ENCODE results near the gene RPL18A.

The RPL18A gene

DNA sequence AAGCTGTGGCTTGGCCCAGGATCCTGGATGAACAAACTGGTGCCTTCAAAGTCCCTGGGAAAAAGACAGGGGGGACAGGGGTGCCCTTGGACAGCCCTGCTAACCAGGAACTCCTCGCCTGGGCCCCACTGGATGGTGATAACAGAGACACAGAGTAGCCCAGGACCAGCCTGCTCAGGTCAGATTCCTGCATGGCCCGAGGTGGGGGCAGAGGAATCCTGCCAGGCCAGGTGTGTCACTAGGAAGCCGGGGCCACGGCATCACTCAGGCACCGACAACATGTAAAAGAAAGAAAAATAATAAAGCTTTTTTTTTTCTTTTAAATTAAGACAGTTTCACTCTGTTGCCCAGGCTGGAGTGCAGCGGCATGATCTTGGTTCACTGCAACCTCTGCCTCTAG is 5.6 kb upstream of the RPL18A start:
- TF ChIP-seq POLR2A (IDR thresholded peaks at IDR 0.05; ENCODE audit: low read depth, low read length) (no peak), POU2F2 (IDR thresholded peaks at IDR 0.05; ENCODE audit: low read depth, low read length) (no peak), TAF1 (IDR thresholded peaks at IDR 0.05; ENCODE audit: low read depth, low read length) (no peak), POLR2AphosphoS5 (IDR thresholded peaks at IDR 0.05; ENCODE audit: low read depth, low read length) (no peak), SPI1 (IDR thresholded peaks at IDR 0.05; ENCODE audit: low read depth, low read length) (no peak), PAX5 (IDR thresholded peaks at IDR 0.05; ENCODE audit: insufficient read depth, low read length, severe bottlenecking) (no peak)
- no peak for FAIRE-seq
- no peak for DNase-seq (ENCODE audit: insufficient read length, low spot score)

DNA sequence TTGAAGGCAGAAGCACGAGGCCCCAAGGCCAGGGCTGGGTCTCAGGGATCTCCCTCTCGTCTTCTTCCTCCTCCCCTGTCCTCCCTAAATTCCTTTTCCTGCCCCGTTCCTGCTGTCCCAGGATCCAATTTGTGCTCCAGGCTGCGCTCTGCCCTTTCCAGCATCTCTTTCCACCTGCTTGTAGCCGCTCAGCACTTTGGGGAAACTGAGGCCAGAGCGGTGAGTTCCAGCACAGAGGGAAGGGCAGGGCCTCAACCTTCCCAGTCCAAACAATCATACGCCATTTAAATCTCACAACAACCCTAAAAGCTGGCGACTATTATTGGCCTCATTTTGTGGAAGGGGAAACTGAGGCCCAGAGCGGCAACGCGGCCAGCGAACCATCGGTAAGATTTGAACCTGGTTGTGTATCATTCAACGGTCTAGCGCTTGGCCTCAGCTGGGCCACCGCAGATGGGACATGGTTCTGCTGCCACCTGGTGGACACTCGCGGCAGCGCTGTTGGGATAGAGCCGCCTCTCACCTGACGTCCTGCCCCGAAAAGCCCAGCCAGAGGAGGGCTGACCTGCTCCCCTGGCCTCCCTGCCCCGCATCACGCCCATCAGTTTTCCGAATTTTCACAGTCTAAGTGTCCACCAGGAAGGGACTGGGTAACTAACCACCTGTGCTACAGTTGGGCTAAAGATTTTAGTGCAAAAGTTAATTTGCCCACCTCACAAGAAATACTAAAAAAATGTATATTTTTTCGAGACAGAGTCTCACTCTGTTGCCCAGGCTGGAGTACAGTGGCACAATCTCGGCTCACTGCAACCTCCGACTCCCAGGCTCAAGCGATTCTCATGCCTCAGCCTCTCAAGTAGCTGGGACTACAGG is 4.2 kb upstream of the RPL18A start:
- FAIRE-seq, result peak; percentile 95

DNA sequence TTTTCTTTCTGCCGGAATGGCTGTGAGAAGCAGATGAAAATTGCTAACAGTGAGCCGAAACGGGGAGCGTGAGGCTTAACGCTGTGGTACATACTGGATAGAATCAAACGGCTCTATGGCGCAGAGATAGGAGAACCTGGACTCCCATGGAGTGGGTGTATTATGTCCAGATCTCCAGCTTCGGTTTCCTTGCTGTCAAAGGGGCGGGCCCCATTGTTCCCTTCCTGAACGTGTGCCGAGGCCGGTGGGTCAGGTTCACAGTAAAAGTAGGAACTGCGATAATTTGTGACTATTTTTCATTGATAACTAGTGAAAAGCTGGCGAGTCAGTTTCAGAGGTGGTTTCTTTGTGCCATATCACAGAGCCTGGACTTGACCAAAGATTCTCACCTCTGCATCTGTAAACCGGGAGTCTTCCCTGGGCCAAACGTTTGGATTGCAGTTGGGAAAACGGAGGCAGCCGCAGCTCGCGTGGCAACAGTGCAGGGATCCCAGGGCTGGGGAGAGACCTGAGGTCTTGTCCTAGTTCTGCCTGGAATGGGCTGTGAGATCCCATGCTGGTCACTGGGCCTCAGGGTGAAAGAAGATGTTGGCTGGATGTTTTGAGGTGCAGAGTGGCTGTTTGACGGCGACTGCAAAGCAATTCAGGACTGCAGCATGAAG is 752 bp downstream of the RPL18A start:
- no peak for FAIRE-seq
- no peak for TF ChIP-seq POLR2A (IDR thresholded peaks at IDR 0.05; ENCODE audit: low read depth, low read length)
- no peak for TF ChIP-seq POLR2AphosphoS5 (IDR thresholded peaks at IDR 0.05; ENCODE audit: low read depth, low read length)
- no peak for DNase-seq (ENCODE audit: insufficient read length, low spot score)

More for the DNA sequence above, 4.2 kb upstream of the RPL18A start:
- TF ChIP-seq POU2F2 (IDR thresholded peaks at IDR 0.05; ENCODE audit: low read depth, low read length) (0 out of 2 replicates have a peak, but pooled peaks have one; percentile 27), PAX5 (IDR thresholded peaks at IDR 0.05; ENCODE audit: insufficient read depth, low read length, severe bottlenecking) (peak; percentile 47), POLR2AphosphoS5 (IDR thresholded peaks at IDR 0.05; ENCODE audit: low read depth, low read length) (no peak)
- DNase-seq (ENCODE audit: insufficient read length, low spot score), result no peak

DNA sequence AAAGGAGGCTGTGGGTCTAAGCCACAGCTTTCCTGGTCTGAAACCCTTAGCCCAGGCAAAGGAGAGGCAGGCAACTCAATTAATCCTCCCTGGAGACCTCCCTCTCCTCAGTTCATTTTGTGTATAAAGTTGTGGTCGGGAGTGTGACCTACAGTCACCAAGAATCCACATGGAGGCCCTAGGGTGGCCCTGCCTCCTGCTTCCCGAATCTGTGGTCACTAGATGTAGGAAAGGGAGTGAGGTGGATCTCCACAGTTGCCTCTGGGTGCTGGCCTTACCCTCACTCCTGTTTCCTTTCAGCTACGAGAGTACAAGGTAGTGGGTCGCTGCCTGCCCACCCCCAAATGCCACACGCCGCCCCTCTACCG is 1.3 kb downstream of the RPL18A start:
- FAIRE-seq (no peak), DNase-seq (ENCODE audit: insufficient read length, low spot score) (no peak)
- TF ChIP-seq SPI1 (IDR thresholded peaks at IDR 0.05; ENCODE audit: low read depth, low read length) (no peak), POLR2A (IDR thresholded peaks at IDR 0.05; ENCODE audit: low read depth, low read length) (no peak), PAX5 (IDR thresholded peaks at IDR 0.05; ENCODE audit: insufficient read depth, low read length, severe bottlenecking) (no peak), POU2F2 (IDR thresholded peaks at IDR 0.05; ENCODE audit: low read depth, low read length) (no peak), TAF1 (IDR thresholded peaks at IDR 0.05; ENCODE audit: low read depth, low read length) (no peak), POLR2AphosphoS5 (IDR thresholded peaks at IDR 0.05; ENCODE audit: low read depth, low read length) (no peak)

DNA sequence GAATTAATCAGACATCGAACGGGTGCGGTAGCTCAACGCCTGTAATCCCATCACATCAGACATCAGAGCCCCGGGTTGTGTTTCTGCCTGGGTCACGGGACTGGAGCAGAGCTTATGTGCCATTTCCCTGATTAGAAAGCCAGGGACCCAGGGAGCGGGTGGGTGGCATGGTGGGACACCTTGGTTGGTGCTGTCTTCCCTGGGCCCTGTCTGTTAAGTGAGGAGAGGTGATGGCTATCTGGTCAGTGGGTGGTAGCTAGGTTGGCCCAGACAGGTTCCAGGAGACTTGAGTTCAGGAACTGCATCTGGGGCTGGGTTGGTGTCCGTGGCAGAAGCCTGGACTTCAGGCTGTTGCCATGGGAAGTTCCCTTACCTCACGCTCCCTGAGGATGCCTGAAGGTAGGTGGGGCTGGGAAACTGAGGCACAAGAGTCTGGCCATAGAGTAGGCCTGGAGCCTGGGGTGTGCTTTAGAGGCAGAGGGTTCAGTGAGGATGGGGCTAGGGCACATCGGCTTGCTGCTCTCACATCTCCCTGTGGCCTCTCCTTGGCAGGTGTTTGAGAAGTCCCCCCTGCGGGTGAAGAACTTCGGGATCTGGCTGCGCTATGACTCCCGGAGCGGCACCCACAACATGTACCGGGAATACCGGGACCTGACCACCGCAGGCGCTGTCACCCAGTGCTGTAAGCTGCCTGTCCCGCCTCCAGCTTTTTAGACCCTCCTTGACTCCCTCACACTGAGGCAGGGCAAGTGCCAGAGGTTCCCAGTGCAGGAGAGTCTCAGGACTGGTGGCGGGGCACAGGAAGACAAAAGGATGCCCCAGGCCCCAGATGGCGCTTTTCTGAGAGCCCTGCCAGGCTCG is 2.1 kb downstream of the RPL18A start:
- DNase-seq (ENCODE audit: insufficient read length, low spot score), result no peak
- FAIRE-seq, result no peak
- TF ChIP-seq POLR2A (IDR thresholded peaks at IDR 0.05; ENCODE audit: low read depth, low read length), result 0 out of 2 replicates have a peak, but pooled peaks have one; percentile 43
- no peak for TF ChIP-seq PAX5 (IDR thresholded peaks at IDR 0.05; ENCODE audit: insufficient read depth, low read length, severe bottlenecking)

DNA sequence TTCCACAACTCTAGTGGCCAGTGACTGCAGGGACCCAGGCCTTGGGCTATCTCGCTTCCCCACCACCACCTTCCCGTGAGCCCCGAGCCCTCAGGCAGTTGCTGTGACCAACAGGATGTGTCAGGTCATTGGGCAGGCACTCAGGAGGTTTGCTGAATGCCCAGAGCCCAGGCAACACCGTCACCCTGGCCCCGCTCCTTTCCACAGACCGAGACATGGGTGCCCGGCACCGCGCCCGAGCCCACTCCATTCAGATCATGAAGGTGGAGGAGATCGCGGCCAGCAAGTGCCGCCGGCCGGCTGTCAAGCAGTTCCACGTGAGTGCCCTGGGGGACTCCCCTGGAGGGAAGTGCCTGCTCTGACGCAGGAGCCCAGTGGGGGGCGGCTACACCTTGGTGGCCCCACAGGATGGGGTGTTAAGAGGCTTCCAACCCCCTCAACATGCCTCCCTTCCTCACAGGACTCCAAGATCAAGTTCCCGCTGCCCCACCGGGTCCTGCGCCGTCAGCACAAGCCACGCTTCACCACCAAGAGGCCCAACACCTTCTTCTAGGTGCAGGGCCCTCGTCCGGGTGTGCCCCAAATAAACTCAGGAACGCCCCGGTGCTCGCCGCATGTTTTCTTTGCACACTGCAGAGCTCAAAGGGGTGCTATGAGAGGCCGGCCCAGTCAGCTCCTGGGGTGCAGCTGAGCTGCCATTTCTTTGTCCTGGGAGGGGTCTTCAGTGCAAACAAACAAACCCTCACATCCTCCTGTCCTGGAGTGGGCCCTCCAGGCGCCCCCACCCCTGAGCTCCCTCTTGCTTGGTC is 3.2 kb downstream of the RPL18A start:
- FAIRE-seq, result no peak
- no peak for DNase-seq (ENCODE audit: insufficient read length, low spot score)
- TF ChIP-seq SPI1 (IDR thresholded peaks at IDR 0.05; ENCODE audit: low read depth, low read length) (no peak), POLR2A (IDR thresholded peaks at IDR 0.05; ENCODE audit: low read depth, low read length) (no peak; the same call in 1 of the 2 replicates), PAX5 (IDR thresholded peaks at IDR 0.05; ENCODE audit: insufficient read depth, low read length, severe bottlenecking) (peak; percentile 23)

DNA sequence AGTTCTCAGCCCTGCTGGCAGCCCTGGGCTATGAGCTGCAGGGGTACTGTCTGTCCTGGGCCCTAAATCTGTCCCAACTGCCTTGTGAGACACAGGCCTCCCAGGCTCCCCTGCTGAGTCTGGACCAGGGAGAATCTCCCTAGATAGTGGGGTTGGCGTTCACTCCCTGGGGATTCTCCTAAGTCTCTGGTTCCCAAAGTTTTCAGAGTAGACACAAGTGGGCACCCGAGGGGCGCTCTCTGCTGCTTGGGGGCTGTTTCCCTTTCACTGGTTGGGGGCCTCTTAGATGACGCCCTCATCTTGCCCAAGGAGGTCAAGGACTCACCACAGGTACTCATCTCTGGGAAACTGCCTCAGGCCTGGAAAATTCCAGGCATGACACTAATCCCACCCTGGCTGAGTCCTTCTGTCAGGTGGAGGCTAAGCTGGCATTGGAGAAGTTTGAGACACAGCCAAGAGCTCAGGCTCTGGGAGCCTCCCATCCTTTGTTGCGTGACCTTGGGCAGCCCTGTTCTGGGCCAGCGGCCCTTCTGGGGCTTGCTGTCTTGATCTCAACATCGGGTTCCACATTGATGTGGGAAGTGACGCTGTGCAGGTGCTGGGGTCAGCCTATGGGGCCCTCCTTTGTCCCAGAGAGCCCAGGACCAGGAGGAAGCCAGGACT is 3.9 kb downstream of the RPL18A start:
- no peak for DNase-seq (ENCODE audit: insufficient read length, low spot score)
- FAIRE-seq, result no peak
- TF ChIP-seq PAX5 (IDR thresholded peaks at IDR 0.05; ENCODE audit: insufficient read depth, low read length, severe bottlenecking), result no peak
- TF ChIP-seq POLR2AphosphoS5 (IDR thresholded peaks at IDR 0.05; ENCODE audit: low read depth, low read length), result no peak; the same call in 1 of the 2 replicates
- TF ChIP-seq TAF1 (IDR thresholded peaks at IDR 0.05; ENCODE audit: low read depth, low read length), result no peak
- TF ChIP-seq POLR2A (IDR thresholded peaks at IDR 0.05; ENCODE audit: low read depth, low read length), result no peak
- no peak for TF ChIP-seq POU2F2 (IDR thresholded peaks at IDR 0.05; ENCODE audit: low read depth, low read length)

DNA sequence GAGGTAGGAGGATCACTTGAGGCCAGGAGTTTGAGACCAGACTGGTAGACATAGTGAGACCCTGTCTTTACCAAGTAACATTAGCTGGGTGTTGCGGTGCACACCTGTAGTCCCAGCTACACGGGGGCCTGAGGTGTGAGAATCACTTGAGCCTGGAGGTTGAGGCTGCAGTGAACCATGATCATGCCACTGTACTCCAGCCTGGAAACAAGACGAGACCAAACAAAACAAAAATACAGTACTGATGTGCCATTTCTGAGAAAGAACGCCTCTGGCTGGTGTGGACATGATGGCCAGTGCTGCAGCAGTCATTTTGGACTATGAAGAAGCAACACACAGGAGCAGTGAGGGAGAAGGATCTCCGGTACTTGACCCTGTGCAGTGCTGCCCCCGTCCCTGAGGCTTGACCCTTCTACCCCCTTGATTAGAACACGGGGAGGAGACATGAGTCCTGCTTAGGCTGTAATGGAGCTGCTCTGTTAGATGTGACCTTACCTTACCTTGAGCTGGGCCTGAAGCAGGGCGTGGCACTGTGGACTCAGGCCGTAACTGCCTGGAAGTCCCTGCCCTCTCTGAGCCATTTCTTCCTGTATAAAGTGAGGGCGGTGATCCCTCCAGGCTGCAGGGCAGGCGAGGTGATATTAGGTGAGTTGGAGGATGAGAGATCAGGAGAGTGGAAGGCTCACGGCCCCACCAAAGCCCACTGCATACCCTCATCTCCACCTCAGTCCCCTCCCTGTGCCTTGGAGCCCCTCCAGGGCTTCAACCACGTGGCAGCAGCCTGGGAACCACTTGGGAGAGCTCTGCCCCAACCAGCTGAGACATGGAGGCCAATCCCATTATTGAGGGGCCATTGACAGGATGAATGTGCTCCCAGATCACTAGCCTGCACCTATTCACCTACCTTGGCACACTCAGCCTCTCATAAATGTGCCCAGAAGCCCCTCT is 5.9 kb downstream of the RPL18A start:
- TF ChIP-seq POLR2A (IDR thresholded peaks at IDR 0.05; ENCODE audit: low read depth, low read length) (peak; percentile 73), SPI1 (IDR thresholded peaks at IDR 0.05; ENCODE audit: low read depth, low read length) (no peak), TAF1 (IDR thresholded peaks at IDR 0.05; ENCODE audit: low read depth, low read length) (no peak), POLR2AphosphoS5 (IDR thresholded peaks at IDR 0.05; ENCODE audit: low read depth, low read length) (peak; percentile 84), PAX5 (IDR thresholded peaks at IDR 0.05; ENCODE audit: insufficient read depth, low read length, severe bottlenecking) (no peak), POU2F2 (IDR thresholded peaks at IDR 0.05; ENCODE audit: low read depth, low read length) (peak; percentile 10; the same call in 1 of the 2 replicates)
- DNase-seq (ENCODE audit: insufficient read length, low spot score) (no peak), FAIRE-seq (peak; percentile 57)
